ENCODE results near the gene ANKH. TPM values are rescaled to one million over a fixed set of nuclear protein-coding genes. Genes with fewer than 3 reads are reported as not detected.
A peak's percentile ranks its signal among the peaks of the same experiment; 100 is the strongest.

Gene ANKH
- total and polyA plus RNA-seq, 2 of the 13 experiments (the other 11 are each of a cell fraction or from before 2014, with no cell fraction given), result 25.0 to 36.0 TPM

- TF ChIP-seq ZBTB34 (CRISPR knock-in tag; IDR thresholded peaks at IDR 0.05), result peak; percentile 94
- TF ChIP-seq BCLAF1 (IDR thresholded peaks at IDR 0.05), result no peak
- no peak for TF ChIP-seq CENPBD1 (CRISPR knock-in tag; IDR thresholded peaks at IDR 0.05; ENCODE audit: borderline replicate concordance, low read depth)
- peak; percentile 61 for TF ChIP-seq TFAP4 (IDR thresholded peaks at IDR 0.05; ENCODE audit: borderline replicate concordance, low read depth)
- TF ChIP-seq HMGXB4 (CRISPR knock-in tag; IDR thresholded peaks at IDR 0.05; ENCODE audit: borderline replicate concordance in 1 of 2, low read depth in 1 of 2), result no peak
- TF ChIP-seq ZZZ3 (CRISPR knock-in tag; IDR thresholded peaks at IDR 0.05; ENCODE audit: borderline replicate concordance), result no peak
- TF ChIP-seq FIP1L1 (IDR thresholded peaks at IDR 0.05; ENCODE audit: borderline replicate concordance, insufficient read depth, low read depth, low read length), result no peak
- no peak for TF ChIP-seq ZNF841 (CRISPR knock-in tag; IDR thresholded peaks at IDR 0.05; ENCODE audit: borderline replicate concordance)
- TF ChIP-seq ZNF790 (CRISPR knock-in tag; IDR thresholded peaks at IDR 0.05; ENCODE audit: borderline replicate concordance), result no peak
- no peak for TF ChIP-seq ZNF512B (CRISPR knock-in tag; IDR thresholded peaks at IDR 0.05; ENCODE audit: borderline replicate concordance)
- TF ChIP-seq DZIP1 (CRISPR knock-in tag; IDR thresholded peaks at IDR 0.05), result no peak
- TF ChIP-seq HOXA5 (CRISPR knock-in tag; IDR thresholded peaks at IDR 0.05), result no peak
- TF ChIP-seq NFE2L1 (CRISPR knock-in tag; IDR thresholded peaks at IDR 0.05; ENCODE audit: borderline replicate concordance), result no peak
- no peak for TF ChIP-seq EEA1 (CRISPR knock-in tag; IDR thresholded peaks at IDR 0.05; ENCODE audit: borderline replicate concordance)
Observed at GRCh38 chr5:14760548-14761002, 111.0 kb downstream of the ANKH start (continued).
